IMR-90 (cell line): Measurements from ENCODE around the gene RAD17. TPM values are rescaled to one million over a fixed set of nuclear protein-coding genes. Genes with fewer than 3 reads are reported as not detected.

Experiments used
- ATAC-seq: fragments of 200-7000 bp; cut with Tn5 transposase; 2 replicates; pipeline ENCODE4 v1.9.1; 2020; ENCODE audit warnings: low read depth, mild to moderate bottlenecking, moderate library complexity
- BruUV-seq: library from RNA; stranded (reverse); fragments of 400-500 nt; replicated peaks from 2 replicates; lab custom pipeline; 2021; lab: Mats Ljungman, UMichigan
- CTCF ChIA-PET: fragments of 300-600 bp; formaldehyde crosslinking; extraction: SDS; loops from one replicate; lab custom pipeline; 2021; ENCODE audit warnings: antibody characterized with exemption; lab: Yijun Ruan, JAX
- POLR2A ChIA-PET: fragments of 300-600 bp; sonication (Branson Sonifier 250); formaldehyde crosslinking; loops from one replicate; lab custom pipeline; 2022; ENCODE audit warnings: antibody characterized with exemption; ENCODE audit not compliant: unreplicated experiment; lab: Charles Lee
- DNase-seq: peaks from one replicate; pipeline ENCODE4 v3.0.0; 2013
- H2AFZ ChIP-seq: replicated peaks from 2 replicates; pipeline ENCODE3; 2013; ENCODE audit warnings: low read length, mild to moderate bottlenecking; ENCODE audit not compliant: poor library complexity
- H2AK5ac ChIP-seq: 2 replicates; pipeline ENCODE4 v1.6.1; 2013; ENCODE audit warnings: low read depth, low read length, inconsistent platforms
- H2AK9ac ChIP-seq: replicated peaks from 2 replicates; pipeline ENCODE3; 2013; ENCODE audit warnings: mild to moderate bottlenecking, low read depth, low read length, moderate library complexity; ENCODE audit not compliant: poor library complexity
- H2BK120ac ChIP-seq: 2 replicates; pipeline ENCODE4 v1.6.1; 2013; ENCODE audit warnings: low read depth, low read length, inconsistent platforms
- H2BK15ac ChIP-seq: 3 replicates; pipeline ENCODE4 v1.6.1; 2013; ENCODE audit warnings: low read depth, low read length, inconsistent platforms
- H2BK20ac ChIP-seq: 2 replicates; pipeline ENCODE4 v1.6.1; 2013; ENCODE audit warnings: low read depth, mild to moderate bottlenecking, inconsistent platforms, low read length, moderate library complexity
- H2BK5ac ChIP-seq: 2 replicates; pipeline ENCODE4 v1.6.1; 2013; ENCODE audit warnings: mild to moderate bottlenecking, low read depth, low read length, inconsistent platforms; ENCODE audit not compliant: poor library complexity, severe bottlenecking
- H3K14ac ChIP-seq: replicated peaks from 2 replicates; pipeline ENCODE4 v1.6.1; 2013; ENCODE audit warnings: low read depth, low read length, inconsistent platforms
- H3K18ac ChIP-seq: 2 replicates; pipeline ENCODE4 v1.6.1; 2013; ENCODE audit warnings: low read depth, low read length, control low read depth
- H3K23ac ChIP-seq: 2 replicates; pipeline ENCODE4 v1.6.1; 2013; ENCODE audit warnings: low read depth, low read length, inconsistent platforms
- H3K27ac ChIP-seq: 2 replicates; pipeline ENCODE4 v1.5.1; 2013; ENCODE audit warnings: mild to moderate bottlenecking, control low read depth, low read length; ENCODE audit not compliant: insufficient read depth
- H3K27me3 ChIP-seq: 2 replicates; pipeline ENCODE4 v1.6.1; 2013; ENCODE audit warnings: low read length; ENCODE audit not compliant: control insufficient read depth, insufficient read depth
- H3K36me3 ChIP-seq: 2 replicates; pipeline ENCODE4 v1.6.1; 2013; ENCODE audit warnings: low read length, mixed read lengths; ENCODE audit not compliant: control insufficient read depth, insufficient read depth
- H3K4ac ChIP-seq: 2 replicates; pipeline ENCODE4 v1.6.1; 2013; ENCODE audit warnings: low read depth, low read length, inconsistent platforms
- H3K4me1 ChIP-seq: 2 replicates; pipeline ENCODE4 v1.6.1; 2013; ENCODE audit warnings: low read length, mixed read lengths; ENCODE audit not compliant: control insufficient read depth, insufficient read depth
- H3K4me2 ChIP-seq: 2 replicates; pipeline ENCODE4 v1.6.1; 2013; ENCODE audit warnings: low read depth, mild to moderate bottlenecking, control low read depth, low read length, moderate library complexity
- H3K4me3 ChIP-seq: 2 replicates; pipeline ENCODE4 v1.5.1; 2013; ENCODE audit warnings: low read depth, mild to moderate bottlenecking, control low read depth, low read length, moderate library complexity; ENCODE audit not compliant: insufficient read depth
- H3K56ac ChIP-seq: 2 replicates; pipeline ENCODE4 v1.6.1; 2013; ENCODE audit warnings: low read length, inconsistent platforms; ENCODE audit not compliant: insufficient read depth; ENCODE audit errors: extremely low read depth
- H3K79me1 ChIP-seq, 2 experiments: 2 replicates each; pipeline ENCODE4 v1.6.1; 2013; ENCODE audit warnings: low read length in 2 of 2, inconsistent platforms in 1 of 2, low read depth in 1 of 2
- H3K9ac ChIP-seq: 2 replicates; pipeline ENCODE4 v1.6.1; 2013; ENCODE audit warnings: low read depth, low read length, control low read depth
- H3K9me1 ChIP-seq: 2 replicates; pipeline ENCODE4 v1.6.1; 2013; ENCODE audit warnings: low read length, inconsistent platforms; ENCODE audit not compliant: insufficient read depth
- H3K9me3 ChIP-seq: 2 replicates; pipeline ENCODE4 v1.6.1; 2013; ENCODE audit warnings: low read length; ENCODE audit not compliant: control insufficient read depth, insufficient read depth
- H4K20me1 ChIP-seq: 2 replicates; pipeline ENCODE4 v1.6.1; 2013; ENCODE audit warnings: low read length, inconsistent platforms; ENCODE audit not compliant: insufficient read depth
- H4K5ac ChIP-seq: 2 replicates; pipeline ENCODE4 v1.6.1; 2013; ENCODE audit warnings: mild to moderate bottlenecking, low read depth, low read length, control low read depth
- H4K8ac ChIP-seq, 2 experiments: 2 replicates each; pipeline ENCODE4 v1.6.1; 2013; ENCODE audit warnings: low read depth in 2 of 2, low read length in 2 of 2, control low read depth in 1 of 2, inconsistent platforms in 1 of 2
- H4K91ac ChIP-seq: 2 replicates; pipeline ENCODE4 v1.6.1; 2013; ENCODE audit warnings: low read depth, low read length, inconsistent platforms; ENCODE audit not compliant: insufficient read depth
- BHLHE40 ChIP-seq: fragments of 150-350 bp; IDR thresholded peaks from 2 replicates; pipeline ENCODE4 v1.6.1; 2016; ENCODE audit warnings: mild to moderate bottlenecking, low read depth, low read length
- CEBPB ChIP-seq: IDR thresholded peaks from 2 replicates; pipeline ENCODE4 v1.6.1; 2012; ENCODE audit warnings: low read depth, low read length, improper control_type of control experiment
- CHD1 ChIP-seq: IDR thresholded peaks from 2 replicates; pipeline ENCODE4 v1.6.1; 2012; ENCODE audit warnings: low read depth, low read length, improper control_type of control experiment
- FOS ChIP-seq: fragments of 150-350 bp; IDR thresholded peaks from 2 replicates; pipeline ENCODE4 v1.6.1; 2016; ENCODE audit warnings: low read depth, low read length
- MXI1 ChIP-seq: IDR thresholded peaks from 2 replicates; pipeline ENCODE4 v1.6.1; 2012; ENCODE audit warnings: low read depth, mild to moderate bottlenecking, low read length, moderate library complexity, borderline replicate concordance
- POLR2A ChIP-seq: IDR thresholded peaks from 2 replicates; pipeline ENCODE4 v1.6.1; 2012; ENCODE audit warnings: mild to moderate bottlenecking, low read depth, low read length
- RAD21 ChIP-seq: IDR thresholded peaks from 2 replicates; pipeline ENCODE4 v1.6.1; 2012; ENCODE audit warnings: low read length, improper control_type of control experiment
- RFX5 ChIP-seq: IDR thresholded peaks from 2 replicates; pipeline ENCODE4 v1.8.0; 2012; ENCODE audit warnings: low read depth, mild to moderate bottlenecking, low read length, moderate library complexity
- SMC3 ChIP-seq: fragments of 150-350 bp; IDR thresholded peaks from 2 replicates; pipeline ENCODE4 v1.6.1; 2016; ENCODE audit warnings: low read depth, mild to moderate bottlenecking, antibody characterized with exemption, low read length, moderate library complexity
- WGBS, 2 experiments: methylation state at CpG; one replicate each; pipeline versions ENCODE4 v1.1.5 to v1.1.7; 2013; ENCODE audit warnings: missing lambda C conversion rate in 2 of 2; ENCODE audit not compliant: insufficient read length in 1 of 2; ENCODE audit errors: extremely low coverage in 2 of 2; 5-methylcytosine and 5-hydroxymethylcytosine counted together
- dilution Hi-C: fragments of 300-500 bp; cut with HindIII; formaldehyde crosslinking; loops from one replicate; pipeline ENCODE4 v1.14.3; 2018; ENCODE audit warnings: low sequenced_read_pairs; ENCODE audit not compliant: unreplicated experiment
- in situ Hi-C: fragments of 300-500 bp; cut with MboI; formaldehyde crosslinking; loops from 3 replicates; pipeline ENCODE4 v1.14.3; 2019; ENCODE audit warnings: low sequenced_read_pairs, inconsistent platforms, mixed read lengths
- intact Hi-C: fragments of 100-400 bp; cut with micrococcal nuclease; formaldehyde crosslinking; loops from 2 replicates; pipeline ENCODE4 v1.10.0; 2022
- polyA plus RNA-seq, 3 experiments: library from polyadenylated mRNA; depleted of rRNA; stranded (reverse); fragments of >200 nt; gene quantifications; 2 replicates each; pipeline ENCODE4 v1.2.3, GENCODE V29; 2012; ENCODE audit warnings: low replicate concordance in 1 of 3
- total RNA-seq: library from RNA; depleted of rRNA; stranded (reverse); fragments of >200 nt; gene quantifications from 2 replicates; pipeline ENCODE4 v1.2.3, GENCODE V29; 2012
- TF ChIP-seq, protein P1 (sequence below): conservative IDR thresholded peaks from 2 replicates; pipeline ENCODE4 v1.5.1; 2012; ENCODE audit warnings: mild to moderate bottlenecking, low read depth, low read length, improper control_type of control experiment

Gene RAD17
- total and polyA plus RNA-seq, 2 of the 4 experiments (the other 2 are of a cell fraction), result 10.9 to 11.4 TPM

- Histone ChIP-seq H3K27me3 (peaks cover 1% of the 10 kb centered on the region; the same call in 1 of the 2 replicates), H2BK20ac (no peak overlapping the region), H3K23ac (no peak overlapping the region), H3K14ac (no peak overlapping the region), H3K18ac (no peak overlapping the region), H3K4ac (no peak overlapping the region), H3K4me2 (no peak overlapping the region), H3K9me3 (no peaks in the 10 kb centered on the region), H4K91ac (no peak overlapping the region), H4K8ac (no peak overlapping the region), H3K56ac (no peak overlapping the region), H3K79me1 (no peaks in the 10 kb centered on the region), H3K27ac (no peak overlapping the region), H3K9me1 (no peaks in the 10 kb centered on the region), H3K9ac (no peak overlapping the region), H3K4me3 (no peak overlapping the region), H2AK5ac (no peak overlapping the region), H2AFZ (no peak overlapping the region), H3K36me3 (no peaks in the 10 kb centered on the region), H4K5ac (no peak overlapping the region), H2BK120ac (no peak overlapping the region), H2AK9ac (no peak overlapping the region), H4K20me1 (no peaks in the 10 kb centered on the region), H2BK15ac (no peak overlapping the region), H3K4me1 (no peaks in the 10 kb centered on the region), H2BK5ac (no peak overlapping the region)
- TF ChIP-seq RFX5 (no peak), BHLHE40 (no peak), CHD1 (no peak), RAD21 (no peak), POLR2A (no peak), FOS (no peak), SMC3 (no peak), MXI1 (no peak), CEBPB (no peak)
- TF ChIP-seq, protein P1, sequence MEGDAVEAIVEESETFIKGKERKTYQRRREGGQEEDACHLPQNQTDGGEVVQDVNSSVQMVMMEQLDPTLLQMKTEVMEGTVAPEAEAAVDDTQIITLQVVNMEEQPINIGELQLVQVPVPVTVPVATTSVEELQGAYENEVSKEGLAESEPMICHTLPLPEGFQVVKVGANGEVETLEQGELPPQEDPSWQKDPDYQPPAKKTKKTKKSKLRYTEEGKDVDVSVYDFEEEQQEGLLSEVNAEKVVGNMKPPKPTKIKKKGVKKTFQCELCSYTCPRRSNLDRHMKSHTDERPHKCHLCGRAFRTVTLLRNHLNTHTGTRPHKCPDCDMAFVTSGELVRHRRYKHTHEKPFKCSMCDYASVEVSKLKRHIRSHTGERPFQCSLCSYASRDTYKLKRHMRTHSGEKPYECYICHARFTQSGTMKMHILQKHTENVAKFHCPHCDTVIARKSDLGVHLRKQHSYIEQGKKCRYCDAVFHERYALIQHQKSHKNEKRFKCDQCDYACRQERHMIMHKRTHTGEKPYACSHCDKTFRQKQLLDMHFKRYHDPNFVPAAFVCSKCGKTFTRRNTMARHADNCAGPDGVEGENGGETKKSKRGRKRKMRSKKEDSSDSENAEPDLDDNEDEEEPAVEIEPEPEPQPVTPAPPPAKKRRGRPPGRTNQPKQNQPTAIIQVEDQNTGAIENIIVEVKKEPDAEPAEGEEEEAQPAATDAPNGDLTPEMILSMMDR, result no peak
- ATAC-seq (no peak), DNase-seq (no peak)
- BruUV-seq, result no TSS peak
- dilution Hi-C loops, result no loop called here
- in situ Hi-C loops, result no loop called here
- intact Hi-C loops, result no loop called here
- CTCF ChIA-PET, result no interaction called here
- no CpG with 5 or more reads among the region's 4 CpGs for WGBS, 2 experiments
- POLR2A ChIA-PET, result no interaction called here
Observed at GRCh38 chr5:69451941-69452647, 82.5 kb downstream of the RAD17 start.
